Measurements from ENCODE around the gene SP110. TPM values are rescaled to one million over a fixed set of nuclear protein-coding genes. Genes with fewer than 3 reads are reported as not detected.

SP110 gene
- total and polyA plus RNA-seq, 2 experiments from 2014 or later, result 2.3 to 8.2 TPM

- TF ChIP-seq ZNF462 (CRISPR knock-in tag; IDR thresholded peaks at IDR 0.05) (no peak), POLR2AphosphoS5 (IDR thresholded peaks at IDR 0.05; ENCODE audit: low read depth) (no peak), NANOG (IDR thresholded peaks at IDR 0.05; ENCODE audit: borderline replicate concordance) (no peak), ZNF114 (CRISPR knock-in tag; IDR thresholded peaks at IDR 0.05) (no peak), ZNF331 (CRISPR knock-in tag; IDR thresholded peaks at IDR 0.05; ENCODE audit: low read depth) (no peak)
These were observed 47.6 kb downstream of the SP110 start (continued) for GRCh38 chr2:230172156-230172555.

- H3K4me3 Mint-ChIP-seq, result no peak overlapping the region
- H3K4me1 Mint-ChIP-seq, result peaks cover 5% of the 10 kb centered on the region; the same call in 2 of the 3 replicates
- Histone ChIP-seq H3K79me2 (replicated peaks; ENCODE audit: insufficient read depth) (no peaks in the 10 kb centered on the region), H3K36me3 (ENCODE audit: insufficient read depth) (no peaks in the 10 kb centered on the region), H4K20me1 (replicated peaks; ENCODE audit: insufficient read depth) (no peaks in the 10 kb centered on the region), H3K4me3 (no peak overlapping the region), H3K4me1 (ENCODE audit: insufficient read depth) (no peaks in the 10 kb centered on the region), H3K4me2 (no peak overlapping the region), H3K27ac (ENCODE audit: low read depth) (no peak overlapping the region), H2AFZ (no peak overlapping the region), H3K9me2 (ENCODE audit: insufficient read depth) (no peaks in the 10 kb centered on the region), H3K27me3 (ENCODE audit: insufficient read depth) (no peaks in the 10 kb centered on the region), H3F3A (replicated peaks; ENCODE audit: low read depth) (no peaks in the 10 kb centered on the region)
- no peak for DNase-seq (ENCODE audit: low spot score)
- H3K9me3 Mint-ChIP-seq, result no peaks in the 10 kb centered on the region
- no peaks in the 10 kb centered on the region for H3K36me3 Mint-ChIP-seq (ENCODE audit: low read depth)
- H3K27ac Mint-ChIP-seq, result no peak overlapping the region
- H3K27me3 Mint-ChIP-seq (ENCODE audit: insufficient read depth, low read depth, poor library complexity), result peaks cover 6% of the 10 kb centered on the region
- no peak for ATAC-seq
- no peak for TF ChIP-seq JUNB (IDR thresholded peaks at IDR 0.05; ENCODE audit: unreplicated experiment)
- no peak for TF ChIP-seq ZNF462 (CRISPR knock-in tag; IDR thresholded peaks at IDR 0.05)
- no peak for TF ChIP-seq STAT1 (IDR thresholded peaks at IDR 0.05; ENCODE audit: unreplicated experiment)
These were observed 49.3 kb downstream of the SP110 start for GRCh38 chr2:230170532-230170931.

Measured in GM23338 (cell line).